Tibial nerve (tissue), 4 donors: ENCODE measurements around the gene PDCD11. TPM values are rescaled to one million over a fixed set of nuclear protein-coding genes. Genes with fewer than 3 reads are reported as not detected.
A peak's percentile ranks its signal among the peaks of the same experiment; 100 is the strongest.
"Not testable (repeated sequence)": the region's sequence is repeated elsewhere in the genome, so short reads cannot be mapped to it uniquely, and the experiment has no call there.

ENCODE experiments used
- DNase-seq, 2 donors: peaks; one replicate each; pipeline ENCODE4 v3.0.0-alpha.2; 2019; ENCODE audit warnings: low spot score in 2 of 2
- H3K27ac ChIP-seq, 4 donors: fragments of 200-600 bp; sonication (generic) in 3 of 4; one replicate each; pipeline ENCODE4 v1.5.1; 2017 to 2019; ENCODE audit warnings: mild to moderate bottlenecking in 1 of 4
- H3K27me3 ChIP-seq, 2 donors: fragments of 200-600 bp; sonication (generic) in 1 of 2; one replicate each; pipeline versions ENCODE4 v1.5.1 to v1.6.0; 2017 to 2019
- H3K36me3 ChIP-seq, 3 donors: fragments of 200-600 bp; sonication (generic); one replicate each; pipeline ENCODE4 v1.5.1; 2018 to 2019
- H3K4me1 ChIP-seq, 4 donors: fragments of 200-600 bp; sonication (generic) in 3 of 4; one replicate each; pipeline ENCODE4 v1.5.1; 2017 to 2019
- H3K4me3 ChIP-seq, 4 donors: fragments of 200-600 bp; sonication (generic) in 3 of 4; one replicate each; pipeline ENCODE4 v1.5.1; 2017 to 2019; ENCODE audit warnings: mild to moderate bottlenecking in 1 of 4, moderate library complexity in 1 of 4
- H3K9me3 ChIP-seq, 4 donors: fragments of 200-600 bp; sonication (generic) in 3 of 4; one replicate each; pipeline ENCODE4 v1.5.1; 2017 to 2019
- EP300 ChIP-seq, 2 donors: sonication (generic); formaldehyde crosslinking; IDR thresholded peaks; one replicate each; pipeline ENCODE4 v1.6.1; 2017; ENCODE audit warnings: antibody characterized with exemption in 2 of 2, mild to moderate bottlenecking in 1 of 2
- POLR2A ChIP-seq, 2 donors: fragments of 450-650 bp; IDR thresholded peaks; one replicate each; pipeline ENCODE4 v1.6.1; 2017; ENCODE audit warnings: antibody characterized with exemption in 2 of 2, mild to moderate bottlenecking in 2 of 2, moderate library complexity in 2 of 2
- WGBS, 2 donors: methylation state at CpG; one replicate each; pipeline ENCODE4 v1.1.5; 2018; 5-methylcytosine and 5-hydroxymethylcytosine counted together
- total RNA-seq, 4 donors: library from RNA; depleted of rRNA; stranded (reverse); fragments of >200 nt; gene quantifications; one replicate each; pipeline ENCODE4 v1.1.0, GENCODE V29; 2016
- TF ChIP-seq, protein P1 (sequence below), 5 experiments: fragments of 200-600 bp in 3 of 5; fragments of 450-650 bp in 2 of 5; sonication (generic) in 3 of 5; IDR thresholded peaks; one replicate each; pipeline ENCODE4 v1.5.1; 2016 to 2019; ENCODE audit warnings: antibody characterized with exemption in 5 of 5, mild to moderate bottlenecking in 3 of 5, moderate library complexity in 2 of 5

PDCD11 gene
- total RNA-seq = 10 to 100 TPM; 15.3 to 23.7 (median 17.5) TPM

DNA sequence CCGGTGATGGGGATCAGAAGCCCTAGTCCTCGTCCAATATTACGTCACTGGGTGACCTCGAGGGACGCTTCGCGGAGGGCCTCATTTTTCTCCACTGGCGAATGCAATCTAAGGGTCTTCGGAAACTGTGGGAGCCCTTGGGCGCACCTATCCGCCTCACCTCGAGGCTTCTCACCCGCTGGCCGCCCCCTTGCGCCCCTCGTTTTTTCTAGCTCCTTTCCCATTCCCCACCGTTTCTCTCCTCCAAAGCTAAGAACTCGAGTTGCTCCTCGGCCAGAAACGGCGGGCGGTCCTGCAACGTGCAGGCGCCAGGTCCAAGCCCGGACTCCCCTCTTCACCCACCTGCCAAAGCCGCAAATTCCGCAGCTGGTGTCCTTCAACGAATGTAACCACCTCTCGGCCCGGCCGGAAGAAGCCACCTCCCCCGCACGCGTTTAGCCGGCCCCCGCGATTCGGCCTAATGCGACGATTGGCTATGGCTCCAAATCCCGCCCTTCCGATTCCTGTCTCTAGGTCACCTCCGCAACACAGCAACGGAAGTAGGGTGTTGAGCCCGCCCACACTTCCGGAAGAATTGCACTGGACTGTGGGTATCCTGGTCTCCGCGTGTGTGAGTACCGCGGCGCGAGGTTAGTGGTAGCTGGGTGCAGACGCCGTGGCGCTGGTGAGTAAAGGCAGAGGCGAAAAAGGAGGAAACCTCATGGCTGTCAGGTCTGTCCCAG is at the start of gene PDCD11, which contains the start of gene ATP5MK:
Gene PDCD11 (plus strand): TSS at position 560 of the 722 bp plus-strand sequence. CDS start 1,801 bp downstream, outside the sequence.
Gene ATP5MK (minus strand): TSS at position 409 of the 722 bp plus-strand sequence. CDS start 4,018 bp downstream, outside the sequence.
- 0 to 1% methylated on average over 50 to 56 of the region's 56 CpGs for WGBS, 2 donors
- Histone ChIP-seq H3K9me3 (no peaks in the 10 kb centered on the region), H3K4me3 (peak within 1 kb of the TSS; percentile 78 to 97 (median 88)), H3K27me3 (no peaks in the 10 kb centered on the region), H3K27ac (peak within 1 kb of the TSS; percentile 50 to 91 (median 88)), H3K4me1 (peaks cover 0 to 49% (median 21%) of the 10 kb centered on the region in 4 donors), H3K36me3 (peaks cover 0 to 40% (median 0%) of the 10 kb centered on the region in 3 donors)
- peak; percentile 94 to 98 for DNase-seq
- TF ChIP-seq POLR2A (IDR thresholded peaks at IDR 0.05) = peak in 1 of 2 donors; percentile 49
- peak in 1 of 2 donors; percentile 82 for TF ChIP-seq EP300 (IDR thresholded peaks at IDR 0.05)
- TF ChIP-seq, protein P1, sequence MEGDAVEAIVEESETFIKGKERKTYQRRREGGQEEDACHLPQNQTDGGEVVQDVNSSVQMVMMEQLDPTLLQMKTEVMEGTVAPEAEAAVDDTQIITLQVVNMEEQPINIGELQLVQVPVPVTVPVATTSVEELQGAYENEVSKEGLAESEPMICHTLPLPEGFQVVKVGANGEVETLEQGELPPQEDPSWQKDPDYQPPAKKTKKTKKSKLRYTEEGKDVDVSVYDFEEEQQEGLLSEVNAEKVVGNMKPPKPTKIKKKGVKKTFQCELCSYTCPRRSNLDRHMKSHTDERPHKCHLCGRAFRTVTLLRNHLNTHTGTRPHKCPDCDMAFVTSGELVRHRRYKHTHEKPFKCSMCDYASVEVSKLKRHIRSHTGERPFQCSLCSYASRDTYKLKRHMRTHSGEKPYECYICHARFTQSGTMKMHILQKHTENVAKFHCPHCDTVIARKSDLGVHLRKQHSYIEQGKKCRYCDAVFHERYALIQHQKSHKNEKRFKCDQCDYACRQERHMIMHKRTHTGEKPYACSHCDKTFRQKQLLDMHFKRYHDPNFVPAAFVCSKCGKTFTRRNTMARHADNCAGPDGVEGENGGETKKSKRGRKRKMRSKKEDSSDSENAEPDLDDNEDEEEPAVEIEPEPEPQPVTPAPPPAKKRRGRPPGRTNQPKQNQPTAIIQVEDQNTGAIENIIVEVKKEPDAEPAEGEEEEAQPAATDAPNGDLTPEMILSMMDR (IDR thresholded peaks at IDR 0.05) = peak in 1 of 5 experiments; percentile 25

- Histone ChIP-seq H3K4me1 (peaks cover 0 to 20% (median 0%) of the 10 kb centered on the region in 4 donors), H3K36me3 (peaks cover 0 to 35% (median 10%) of the 10 kb centered on the region in 3 donors), H3K4me3 (peak overlapping the region; percentile 64 to 76 (median 70)), H3K9me3 (no peaks in the 10 kb centered on the region), H3K27ac (peak overlapping the region in 3 of 4 donors; percentile 79 to 89 (median 86)), H3K27me3 (no peaks in the 10 kb centered on the region)
- 52 to 56% methylated on average over 16 of the region's 16 CpGs for WGBS, 2 donors
- no peak for DNase-seq
- TF ChIP-seq EP300 (IDR thresholded peaks at IDR 0.05) (no peak), POLR2A (IDR thresholded peaks at IDR 0.05) (no peak)
- TF ChIP-seq, protein P1 (IDR thresholded peaks at IDR 0.05) = no peak
These were observed 46.3 kb upstream of the PDCD11 start for GRCh38 chr10:103350175-103350516.

GRCh38 chr10:103350517-103351260 is 45.7 kb upstream of the PDCD11 start, which contains the start of gene PCGF6:
TSS of gene PCGF6 (minus strand) at chr10:103351140. CDS start at chr10:103351066, 74 bp downstream.
- 0% methylated on average over 39 to 66 of the region's 82 CpGs for WGBS, 2 donors
- TF ChIP-seq EP300 (IDR thresholded peaks at IDR 0.05) (peak in 1 of 2 donors; percentile 30), POLR2A (IDR thresholded peaks at IDR 0.05) (no peak)
- TF ChIP-seq, protein P1 (IDR thresholded peaks at IDR 0.05) = no peak
- peaks cover 0 to 20% (median 0%) of the 10 kb centered on the region in 4 donors for H3K4me1 ChIP-seq
- no peaks in the 10 kb centered on the region for H3K9me3 ChIP-seq
- peak within 1 kb of the TSS; percentile 9 to 89 (median 82) for H3K27ac ChIP-seq
- H3K27me3 ChIP-seq = no peaks in the 10 kb centered on the region
- peak; percentile 42 to 44 for DNase-seq
- peak within 1 kb of the TSS; percentile 64 to 76 (median 70) for H3K4me3 ChIP-seq
- H3K36me3 ChIP-seq = peaks cover 0 to 30% (median 6%) of the 10 kb centered on the region in 3 donors

DNA sequence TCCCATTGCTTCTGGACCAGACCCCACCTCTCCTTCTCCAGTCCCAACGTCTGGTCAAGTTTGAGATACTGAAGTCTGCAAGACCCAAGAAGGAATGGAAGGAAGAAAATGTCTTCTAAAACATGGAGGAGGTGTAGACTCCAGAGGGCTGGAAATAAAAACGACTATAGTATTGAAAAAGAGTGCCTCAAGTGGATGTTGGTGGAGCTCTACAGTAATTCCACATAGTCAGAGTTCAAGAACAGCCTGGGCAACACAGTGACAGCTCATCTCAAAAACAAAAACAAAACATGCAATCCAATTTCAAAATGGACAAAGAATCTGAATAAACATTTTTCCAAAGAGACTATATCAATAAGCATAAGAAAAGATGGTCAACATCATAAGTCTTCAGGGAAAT is 43.1 kb upstream of the PDCD11 start:
- H3K27me3 ChIP-seq = no peaks in the 10 kb centered on the region
- peaks cover 0 to 20% (median 0%) of the 10 kb centered on the region in 4 donors for H3K4me1 ChIP-seq
- no peak for TF ChIP-seq POLR2A (IDR thresholded peaks at IDR 0.05)
- TF ChIP-seq EP300 (IDR thresholded peaks at IDR 0.05) = no peak
- TF ChIP-seq, protein P1 (IDR thresholded peaks at IDR 0.05) = no peak
- no peak overlapping the region for H3K4me3 ChIP-seq
- H3K36me3 ChIP-seq = peaks cover 0 to 4% (median 0%) of the 10 kb centered on the region in 3 donors
- no peaks in the 10 kb centered on the region for H3K9me3 ChIP-seq
- WGBS, 2 donors = 48 to 49% methylated on average over 2 of the region's 2 CpGs
- DNase-seq = no peak
- no peak overlapping the region for H3K27ac ChIP-seq

GRCh38 chr10:103354567-103354966 is 41.9 kb upstream of the PDCD11 start:
- H3K4me1 ChIP-seq = peaks cover 0 to 14% (median 0%) of the 10 kb centered on the region in 4 donors
- not testable (repeated sequence) for H3K27ac ChIP-seq, DNase-seq, H3K27me3 ChIP-seq, H3K9me3 ChIP-seq, H3K36me3 ChIP-seq, H3K4me3 ChIP-seq
- WGBS, 2 donors = 89 to 92% methylated on average over 4 of the region's 4 CpGs
